Measurements from ENCODE around the gene SLC6A18.

SLC6A18 gene

DNA sequence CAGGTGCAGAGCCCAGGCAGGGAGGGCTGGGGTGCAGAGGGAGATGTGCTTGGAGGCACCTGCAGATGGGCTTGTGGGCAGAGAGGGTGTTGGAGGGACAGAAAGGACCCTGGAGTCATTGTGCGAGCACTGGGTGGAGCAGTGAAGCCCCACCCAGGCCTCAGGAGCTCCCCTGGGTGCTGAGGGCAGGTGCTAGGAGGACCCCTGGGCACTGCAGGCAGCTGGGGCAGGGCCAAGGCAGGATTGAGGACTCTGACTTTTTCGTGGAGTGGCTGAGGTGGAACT, 10.3 kb upstream of the SLC6A18 start:
- H3K4me3 ChIP-seq (ENCODE audit: low read length) = no peak overlapping the region
- no peak for DNase-seq

DNA sequence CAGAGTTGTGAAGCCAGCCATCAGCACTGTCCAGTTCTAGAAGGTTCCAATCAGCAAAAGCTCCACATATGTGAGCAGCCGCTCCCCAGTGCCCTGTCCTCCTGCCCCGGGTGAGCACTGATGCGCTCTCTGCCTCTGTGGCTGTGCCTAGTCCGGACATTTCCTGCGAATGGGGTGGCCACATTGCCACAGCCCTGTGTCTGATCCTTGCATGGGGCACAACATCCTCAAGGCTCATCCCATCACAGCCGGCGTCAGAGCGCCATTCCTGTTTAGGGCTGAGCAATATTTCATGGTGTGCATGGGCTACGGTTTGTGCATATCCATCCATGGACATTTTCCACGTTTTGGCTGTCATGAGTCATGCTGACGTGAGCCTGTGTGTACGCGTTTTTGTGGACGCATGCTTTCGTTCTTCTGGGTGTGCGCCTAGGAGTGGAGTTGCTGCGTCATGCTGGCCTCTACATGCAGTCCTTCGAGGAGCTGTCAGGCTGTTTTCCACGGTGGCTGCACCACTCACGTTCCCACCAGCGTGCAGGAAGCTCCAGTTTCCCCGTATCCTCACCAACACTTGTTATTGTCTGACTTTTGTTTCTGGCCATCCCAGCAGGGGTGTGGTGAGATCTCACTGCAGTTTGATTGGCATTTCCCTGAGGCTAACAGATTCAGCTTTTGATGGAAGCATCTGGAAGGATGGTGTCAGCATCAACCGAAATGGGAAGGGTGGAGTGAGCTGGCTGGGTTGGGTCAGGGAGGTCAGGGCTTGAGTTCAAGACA, 9.7 kb upstream of the SLC6A18 start:
- Histone ChIP-seq H4K20me1 (ENCODE audit: insufficient read depth, low read length) (no peaks in the 10 kb centered on the region), H3K9me2 (replicated peaks; ENCODE audit: insufficient read depth, low read length) (no peaks in the 10 kb centered on the region), H3K27me3 (replicated peaks; ENCODE audit: insufficient read depth, low read length) (peaks cover 8% of the 10 kb centered on the region; the same call in 1 of the 2 replicates), H3K79me2 (ENCODE audit: low read length) (no peaks in the 10 kb centered on the region), H3K27ac (ENCODE audit: low read length) (no peak overlapping the region), H2AFZ (ENCODE audit: low read length) (no peak overlapping the region), H3K4me1 (ENCODE audit: low read length) (no peaks in the 10 kb centered on the region), H3K4me2 (ENCODE audit: low read depth, low read length) (no peak overlapping the region), H3K9ac (ENCODE audit: low read length) (no peak overlapping the region), H3F3A (ENCODE audit: insufficient read depth, low read length) (no peaks in the 10 kb centered on the region), H3K9me3 (replicated peaks; ENCODE audit: insufficient read depth, low read length) (no peaks in the 10 kb centered on the region), H3K36me3 (replicated peaks; ENCODE audit: insufficient read depth, low read length) (no peaks in the 10 kb centered on the region), H3K4me3 (ENCODE audit: low read length) (no peak overlapping the region)
- TF ChIP-seq EZH2phosphoT487 (IDR thresholded peaks at IDR 0.05; ENCODE audit: low read length) = no peak
- DNase-seq = no peak

More for the DNA sequence above, 10.3 kb upstream of the SLC6A18 start:
- no peak for TF ChIP-seq EZH2 (optimal IDR thresholded peaks at IDR 0.05; ENCODE audit: low read depth, low read length)
- no peak for TF ChIP-seq EZH2phosphoT487 (IDR thresholded peaks at IDR 0.05; ENCODE audit: low read length)
- TF ChIP-seq, protein P1, sequence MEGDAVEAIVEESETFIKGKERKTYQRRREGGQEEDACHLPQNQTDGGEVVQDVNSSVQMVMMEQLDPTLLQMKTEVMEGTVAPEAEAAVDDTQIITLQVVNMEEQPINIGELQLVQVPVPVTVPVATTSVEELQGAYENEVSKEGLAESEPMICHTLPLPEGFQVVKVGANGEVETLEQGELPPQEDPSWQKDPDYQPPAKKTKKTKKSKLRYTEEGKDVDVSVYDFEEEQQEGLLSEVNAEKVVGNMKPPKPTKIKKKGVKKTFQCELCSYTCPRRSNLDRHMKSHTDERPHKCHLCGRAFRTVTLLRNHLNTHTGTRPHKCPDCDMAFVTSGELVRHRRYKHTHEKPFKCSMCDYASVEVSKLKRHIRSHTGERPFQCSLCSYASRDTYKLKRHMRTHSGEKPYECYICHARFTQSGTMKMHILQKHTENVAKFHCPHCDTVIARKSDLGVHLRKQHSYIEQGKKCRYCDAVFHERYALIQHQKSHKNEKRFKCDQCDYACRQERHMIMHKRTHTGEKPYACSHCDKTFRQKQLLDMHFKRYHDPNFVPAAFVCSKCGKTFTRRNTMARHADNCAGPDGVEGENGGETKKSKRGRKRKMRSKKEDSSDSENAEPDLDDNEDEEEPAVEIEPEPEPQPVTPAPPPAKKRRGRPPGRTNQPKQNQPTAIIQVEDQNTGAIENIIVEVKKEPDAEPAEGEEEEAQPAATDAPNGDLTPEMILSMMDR (IDR thresholded peaks at IDR 0.05; ENCODE audit: low read length) = no peak
- peaks cover 8% of the 10 kb centered on the region; the same call in 1 of the 2 replicates for H3K27me3 ChIP-seq (replicated peaks; ENCODE audit: insufficient read depth, low read length)
- H3K9me3 ChIP-seq (replicated peaks; ENCODE audit: insufficient read depth, low read length) = no peaks in the 10 kb centered on the region
- no peaks in the 10 kb centered on the region for H3K36me3 ChIP-seq (replicated peaks; ENCODE audit: insufficient read depth, low read length)
- H3K9ac ChIP-seq (ENCODE audit: low read length) = no peak overlapping the region
- H3F3A ChIP-seq (ENCODE audit: insufficient read depth, low read length) = no peaks in the 10 kb centered on the region
- no peaks in the 10 kb centered on the region for H3K79me2 ChIP-seq (ENCODE audit: low read length)
- no peak overlapping the region for H3K27ac ChIP-seq (ENCODE audit: low read length)
- no peaks in the 10 kb centered on the region for H4K20me1 ChIP-seq (ENCODE audit: insufficient read depth, low read length)
- H3K9me2 ChIP-seq (replicated peaks; ENCODE audit: insufficient read depth, low read length) = no peaks in the 10 kb centered on the region
- H3K4me1 ChIP-seq (ENCODE audit: low read length) = peaks cover under 1% of the 10 kb centered on the region; the same call in 1 of the 2 replicates
- no peak overlapping the region for H3K4me2 ChIP-seq (ENCODE audit: low read depth, low read length)
- no peak overlapping the region for H2AFZ ChIP-seq (ENCODE audit: low read length)

DNA sequence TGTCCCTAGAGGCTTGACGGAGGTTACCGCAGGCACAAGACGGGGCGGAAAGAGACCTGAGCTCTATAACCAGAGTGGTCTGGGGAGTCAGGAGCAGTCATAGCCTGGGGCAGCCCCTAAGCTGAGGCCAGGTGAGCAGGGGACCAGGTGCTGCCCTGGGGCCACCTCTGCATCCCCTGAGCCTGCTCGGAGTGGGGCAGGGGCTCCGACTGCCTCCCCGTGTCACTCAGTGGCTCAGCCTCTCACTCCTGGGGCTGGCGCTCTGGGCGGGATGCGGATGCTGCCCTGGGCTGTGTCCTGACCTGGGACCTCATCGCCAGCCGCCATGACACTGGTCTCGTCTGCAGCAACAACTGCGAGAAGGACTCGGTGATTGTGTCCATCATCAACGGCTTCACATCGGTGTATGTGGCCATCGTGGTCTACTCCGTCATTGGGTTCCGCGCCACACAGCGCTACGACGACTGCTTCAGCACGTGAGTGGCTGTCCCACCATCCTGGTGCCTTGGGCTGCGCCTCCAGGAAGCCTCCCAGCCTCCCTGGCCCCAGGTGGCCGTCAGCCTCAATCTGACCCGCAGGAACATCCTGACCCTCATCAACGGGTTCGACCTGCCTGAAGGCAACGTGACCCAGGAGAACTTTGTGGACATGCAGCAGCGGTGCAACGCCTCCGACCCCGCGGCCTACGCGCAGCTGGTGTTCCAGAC, 8.8 kb upstream of the SLC6A18 start:
- DNase-seq = no peak
- no peaks in the 10 kb centered on the region for H3K9me3 ChIP-seq (replicated peaks; ENCODE audit: insufficient read depth, low read length)

More for the DNA sequence above, 8.8 kb upstream of the SLC6A18 start:
- Histone ChIP-seq H3K4me1 (ENCODE audit: low read length) (no peaks in the 10 kb centered on the region), H2AFZ (ENCODE audit: low read length) (no peak overlapping the region), H4K20me1 (ENCODE audit: insufficient read depth, low read length) (no peaks in the 10 kb centered on the region), H3K9ac (ENCODE audit: low read length) (no peak overlapping the region), H3K4me3 (ENCODE audit: low read length) (no peak overlapping the region), H3K9me2 (replicated peaks; ENCODE audit: insufficient read depth, low read length) (no peaks in the 10 kb centered on the region), H3K27me3 (replicated peaks; ENCODE audit: insufficient read depth, low read length) (peaks cover 8% of the 10 kb centered on the region; the same call in 1 of the 2 replicates), H3F3A (ENCODE audit: insufficient read depth, low read length) (no peaks in the 10 kb centered on the region), H3K36me3 (replicated peaks; ENCODE audit: insufficient read depth, low read length) (no peaks in the 10 kb centered on the region), H3K4me2 (ENCODE audit: low read depth, low read length) (no peak overlapping the region), H3K79me2 (ENCODE audit: low read length) (no peaks in the 10 kb centered on the region), H3K27ac (ENCODE audit: low read length) (no peak overlapping the region)
- TF ChIP-seq EZH2 (optimal IDR thresholded peaks at IDR 0.05; ENCODE audit: low read depth, low read length) (no peak), EZH2phosphoT487 (IDR thresholded peaks at IDR 0.05; ENCODE audit: low read length) (no peak)
- TF ChIP-seq, protein P1 (IDR thresholded peaks at IDR 0.05; ENCODE audit: low read length) = no peak
